Gastrocnemius medialis (tissue), 4 donors: ENCODE data around the gene S100PBP. TPM values are rescaled to one million over a fixed set of nuclear protein-coding genes. Genes with fewer than 3 reads are reported as not detected.
A peak's percentile ranks its signal among the peaks of the same experiment; 100 is the strongest.

Experiments
- ATAC-seq, 2 donors: fragments of 150-250 bp; one replicate each; pipeline ENCODE4 v1.9.1; 2016
- DNase-seq, 2 donors: peaks; one replicate each; pipeline ENCODE4 v3.0.0-alpha.2; 2019
- H3K27ac ChIP-seq, 4 donors: fragments of 200-600 bp; sonication (generic); 1 replicate in 1 of 4; 2 replicates in 3 of 4; pipeline ENCODE4 v1.5.1; 2016 to 2018; ENCODE audit warnings: mild to moderate bottlenecking in 2 of 4, moderate library complexity in 1 of 4
- H3K27me3 ChIP-seq, 3 donors: fragments of 200-600 bp; sonication (generic) in 2 of 3; 1 replicate in 1 of 3; 2 replicates in 2 of 3; pipeline versions ENCODE4 v1.5.1 to v1.6.0; 2016 to 2019; ENCODE audit warnings: mild to moderate bottlenecking in 1 of 3, moderate library complexity in 1 of 3
- H3K36me3 ChIP-seq, 2 donors: fragments of 200-600 bp; sonication (generic) in 1 of 2; one replicate each; pipeline ENCODE4 v1.5.1; 2017 to 2018
- H3K4me1 ChIP-seq, 2 donors: fragments of 200-600 bp; sonication (generic) in 1 of 2; one replicate each; pipeline ENCODE4 v1.5.1; 2016 to 2017; ENCODE audit warnings: mild to moderate bottlenecking in 2 of 2
- H3K4me3 ChIP-seq, 4 donors: fragments of 200-600 bp; sonication (generic) in 3 of 4; 1 replicate in 1 of 4; 2 replicates in 3 of 4; pipeline ENCODE4 v1.5.1; 2016 to 2019; ENCODE audit warnings: mild to moderate bottlenecking in 2 of 4
- H3K9me3 ChIP-seq, 3 donors: fragments of 200-600 bp; sonication (generic) in 2 of 3; 1 replicate in 1 of 3; 2 replicates in 2 of 3; pipeline ENCODE4 v1.5.1; 2016 to 2019
- POLR2A ChIP-seq, 2 donors: fragments of 450-650 bp; IDR thresholded peaks; one replicate each; pipeline ENCODE4 v1.6.1; 2017; ENCODE audit warnings: antibody characterized with exemption in 2 of 2, mild to moderate bottlenecking in 2 of 2, moderate library complexity in 2 of 2
- in situ Hi-C, 4 donors: fragments of 200-750 bp; cut with MboI; loops; one replicate each; pipeline versions ENCODE4 v1.15.0 to v1.8.0; 2017; ENCODE audit warnings: low sequenced_read_pairs in 4 of 4
- intact Hi-C: fragments of 100-400 bp; cut with DNase I; formaldehyde crosslinking; loops from one replicate; pipeline ENCODE4 v1.15.1; 2023; ENCODE audit warnings: low total_unique reads
- total RNA-seq, 4 donors: library from RNA; depleted of rRNA; stranded (reverse); fragments of >200 nt; gene quantifications; one replicate each; pipeline versions ENCODE4 v1.1.0 to v1.2.3, GENCODE V29; 2016
- TF ChIP-seq, protein P1 (sequence below), 5 experiments: fragments of 450-650 bp in 3 of 5; fragments of 200-600 bp in 2 of 5; sonication (generic) in 2 of 5; IDR thresholded peaks in 4 of 5; conservative IDR thresholded peaks in 1 of 5; 1 replicate in 4 of 5; 2 replicates in 1 of 5; pipeline ENCODE4 v1.5.1; 2016 to 2019; ENCODE audit warnings: antibody characterized with exemption in 5 of 5, mild to moderate bottlenecking in 3 of 5, moderate library complexity in 3 of 5

The S100PBP gene
- total RNA-seq, 4 donors from 2014 or later, result 4.9 to 11.5 (median 9.9) TPM

DNA sequence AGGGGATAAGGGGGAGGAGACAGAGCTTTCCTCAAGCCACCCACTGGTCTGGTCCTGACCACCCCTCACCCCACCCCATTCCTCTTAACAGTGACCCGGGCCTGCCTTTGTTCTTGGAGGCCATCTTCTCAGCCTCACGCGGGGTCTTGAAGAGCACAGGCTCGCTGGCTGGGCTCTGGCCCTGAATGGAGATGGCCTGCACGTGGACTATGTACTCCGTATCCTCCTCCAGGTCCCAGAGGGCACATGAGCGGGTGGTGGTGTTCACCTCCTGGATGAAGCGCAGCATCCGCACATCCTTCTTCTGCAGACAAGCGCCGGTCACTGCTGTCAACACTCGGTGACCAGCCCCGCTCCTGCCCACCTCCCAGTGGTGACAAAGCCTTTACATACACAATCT, 50.6 kb downstream of the S100PBP start:
- in situ Hi-C loops (no loop called here), intact Hi-C loops (no loop called here)
- ATAC-seq (no peak), DNase-seq (no peak)
- Histone ChIP-seq H3K4me3 (no peak overlapping the region), H3K9me3 (no peaks in the 10 kb centered on the region), H3K27me3 (no peaks in the 10 kb centered on the region), H3K36me3 (no peaks in the 10 kb centered on the region), H3K27ac (no peak overlapping the region), H3K4me1 (peaks cover 41 to 52% of the 10 kb centered on the region in 2 donors)
- TF ChIP-seq POLR2A (IDR thresholded peaks at IDR 0.05), result no peak
- TF ChIP-seq, protein P1, sequence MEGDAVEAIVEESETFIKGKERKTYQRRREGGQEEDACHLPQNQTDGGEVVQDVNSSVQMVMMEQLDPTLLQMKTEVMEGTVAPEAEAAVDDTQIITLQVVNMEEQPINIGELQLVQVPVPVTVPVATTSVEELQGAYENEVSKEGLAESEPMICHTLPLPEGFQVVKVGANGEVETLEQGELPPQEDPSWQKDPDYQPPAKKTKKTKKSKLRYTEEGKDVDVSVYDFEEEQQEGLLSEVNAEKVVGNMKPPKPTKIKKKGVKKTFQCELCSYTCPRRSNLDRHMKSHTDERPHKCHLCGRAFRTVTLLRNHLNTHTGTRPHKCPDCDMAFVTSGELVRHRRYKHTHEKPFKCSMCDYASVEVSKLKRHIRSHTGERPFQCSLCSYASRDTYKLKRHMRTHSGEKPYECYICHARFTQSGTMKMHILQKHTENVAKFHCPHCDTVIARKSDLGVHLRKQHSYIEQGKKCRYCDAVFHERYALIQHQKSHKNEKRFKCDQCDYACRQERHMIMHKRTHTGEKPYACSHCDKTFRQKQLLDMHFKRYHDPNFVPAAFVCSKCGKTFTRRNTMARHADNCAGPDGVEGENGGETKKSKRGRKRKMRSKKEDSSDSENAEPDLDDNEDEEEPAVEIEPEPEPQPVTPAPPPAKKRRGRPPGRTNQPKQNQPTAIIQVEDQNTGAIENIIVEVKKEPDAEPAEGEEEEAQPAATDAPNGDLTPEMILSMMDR (IDR thresholded peaks at IDR 0.05 in 4 of 5, conservative IDR thresholded peaks at IDR 0.05 in 1 of 5), result no peak

DNA sequence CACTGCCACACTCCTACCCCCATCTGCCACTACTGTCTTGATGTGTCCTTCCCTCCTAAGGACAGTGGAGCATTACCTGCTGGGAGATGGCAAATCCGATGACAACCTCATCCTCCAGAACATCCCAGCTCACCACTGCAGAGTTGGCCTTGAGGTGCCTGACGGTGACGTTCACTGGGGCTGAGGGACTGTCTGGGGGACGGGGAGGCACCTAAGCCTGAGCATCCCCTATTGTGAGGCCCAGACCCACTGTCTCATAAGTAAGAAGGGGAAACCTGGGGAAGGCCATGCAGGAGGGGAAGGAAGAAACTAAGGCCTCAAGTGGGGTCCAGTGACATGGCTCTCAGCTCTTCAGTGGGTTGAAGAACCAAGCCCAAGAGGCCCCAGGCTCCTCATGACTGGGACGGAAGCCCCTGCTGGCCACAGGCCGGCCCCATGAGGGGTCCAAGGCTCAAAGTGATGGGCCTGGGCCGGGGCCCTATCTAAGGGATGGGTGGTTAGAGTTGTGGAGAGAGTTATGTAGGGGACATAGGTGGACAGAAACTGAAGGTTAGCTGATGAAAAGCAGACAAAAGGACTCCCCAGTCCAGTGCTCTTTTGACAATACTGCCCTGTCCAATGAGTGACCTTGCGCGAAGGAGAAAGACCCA, 51.5 kb downstream of the S100PBP start:
- DNase-seq (no peak), ATAC-seq (no peak)
- H3K36me3 ChIP-seq, result no peaks in the 10 kb centered on the region
- no peak overlapping the region for H3K4me3 ChIP-seq
- H3K27ac ChIP-seq, result peak overlapping the region in 2 of 4 donors; percentile 74 to 83
- peaks cover 33 to 52% of the 10 kb centered on the region in 2 donors for H3K4me1 ChIP-seq
- H3K27me3 ChIP-seq, result no peaks in the 10 kb centered on the region
- in situ Hi-C loops, result no loop called here
- no peaks in the 10 kb centered on the region for H3K9me3 ChIP-seq
- no peak for TF ChIP-seq POLR2A (IDR thresholded peaks at IDR 0.05)
- TF ChIP-seq, protein P1 (IDR thresholded peaks at IDR 0.05 in 4 of 5, conservative IDR thresholded peaks at IDR 0.05 in 1 of 5), result no peak
- intact Hi-C loops, result no loop called here

DNA sequence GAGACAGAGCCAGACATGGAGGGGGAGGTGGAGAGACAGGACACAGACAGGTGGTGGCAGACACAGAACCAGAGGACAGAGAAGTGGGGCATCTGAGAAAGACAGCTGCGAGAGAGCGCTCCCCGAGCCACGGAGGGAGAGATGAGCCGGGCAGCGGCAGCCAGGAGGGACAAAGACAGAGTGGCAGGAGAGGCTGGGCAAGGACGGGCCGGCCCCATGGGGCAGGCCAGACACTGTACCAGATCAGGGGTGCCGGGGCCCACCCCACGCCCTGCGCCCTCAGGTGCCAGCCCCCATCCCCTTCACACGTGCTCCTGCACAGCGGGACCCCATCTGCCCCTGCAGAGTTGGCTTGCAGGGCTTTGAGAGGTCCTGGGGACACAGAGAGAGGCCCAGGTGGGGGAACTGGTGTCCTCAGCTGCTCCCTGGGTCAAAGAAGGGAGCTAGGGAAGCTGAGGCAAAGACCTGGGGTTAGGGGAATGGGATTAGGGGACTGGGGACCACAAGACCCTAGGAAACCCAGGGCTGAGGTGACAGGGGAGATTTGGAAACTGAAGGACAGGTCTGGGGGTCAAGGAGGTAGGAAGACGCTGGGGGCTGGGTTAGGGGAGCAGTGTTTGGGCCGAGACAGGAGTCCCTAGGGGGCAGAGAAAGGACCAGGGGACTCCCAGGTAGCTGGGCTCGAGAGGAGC, 52.6 kb downstream of the S100PBP start:
- intact Hi-C loops, result no loop called here
- no peaks in the 10 kb centered on the region for H3K9me3 ChIP-seq
- TF ChIP-seq, protein P1 (IDR thresholded peaks at IDR 0.05 in 4 of 5, conservative IDR thresholded peaks at IDR 0.05 in 1 of 5), result no peak
- TF ChIP-seq POLR2A (IDR thresholded peaks at IDR 0.05), result no peak
- peaks cover 22 to 42% of the 10 kb centered on the region in 2 donors for H3K4me1 ChIP-seq
- in situ Hi-C loops, result no loop called here
- H3K27ac ChIP-seq, result peak overlapping the region; percentile 46 to 83 (median 70)
- peak overlapping the region; percentile 15 to 55 (median 49) for H3K4me3 ChIP-seq
- ATAC-seq (peak; percentile 14 to 32), DNase-seq (peak in 1 of 2 donors; percentile 11)
- no peaks in the 10 kb centered on the region for H3K27me3 ChIP-seq
- no peaks in the 10 kb centered on the region for H3K36me3 ChIP-seq

DNA sequence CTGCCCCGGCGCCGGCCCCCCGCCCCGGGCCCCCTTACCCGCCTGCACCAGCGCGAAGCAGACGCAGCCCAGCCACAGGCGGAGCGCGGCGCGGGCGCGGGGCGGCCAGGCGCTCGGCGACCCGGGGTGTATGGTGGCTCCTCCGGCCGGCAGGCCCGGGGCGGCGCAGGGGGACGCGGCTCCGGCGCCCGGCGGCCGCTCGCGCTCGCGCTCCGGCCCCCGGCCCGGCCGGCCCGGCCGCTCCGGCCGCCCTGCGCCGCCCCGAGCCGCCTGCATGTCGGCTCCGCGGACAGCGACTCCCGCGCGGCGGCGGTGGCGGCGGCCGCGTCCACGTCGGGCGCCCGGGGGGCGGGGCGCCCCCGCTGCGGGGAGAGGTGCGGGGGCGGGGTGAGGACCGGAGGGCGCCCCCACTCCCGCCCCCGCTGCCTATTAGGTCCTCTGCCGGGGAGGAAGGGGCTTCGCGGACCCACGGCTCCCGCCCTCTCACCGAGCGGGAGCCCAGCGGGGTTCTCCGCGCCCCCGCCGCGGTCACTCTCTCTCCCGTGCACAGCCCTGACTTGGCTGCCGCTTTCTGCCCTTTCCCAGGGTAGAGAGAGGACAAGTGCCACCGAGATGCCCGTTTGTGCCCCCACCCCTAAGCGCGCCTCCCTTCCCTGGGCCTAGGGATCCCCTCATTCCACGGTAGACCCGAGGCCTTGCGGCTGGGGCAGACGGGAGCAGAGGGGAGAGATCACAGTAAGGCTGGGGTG, 53.3 kb downstream of the S100PBP start, which contains the start of gene FNDC5:
TSS of gene FNDC5 (minus strand) at position 298 of the 749 bp plus-strand sequence.
- H3K4me3 ChIP-seq, result peak within 1 kb of the TSS; percentile 55 to 66 (median 56)
- intact Hi-C loops (no loop called here), in situ Hi-C loops (no loop called here)
- TF ChIP-seq, protein P1 (IDR thresholded peaks at IDR 0.05 in 4 of 5, conservative IDR thresholded peaks at IDR 0.05 in 1 of 5), result no peak
- TF ChIP-seq POLR2A (IDR thresholded peaks at IDR 0.05), result no peak
- H3K27ac ChIP-seq, result peak within 1 kb of the TSS; percentile 46 to 83 (median 70)
- ATAC-seq, result peak; percentile 38 to 51
- H3K36me3 ChIP-seq, result no peaks in the 10 kb centered on the region
- H3K27me3 ChIP-seq, result no peaks in the 10 kb centered on the region
- H3K9me3 ChIP-seq, result no peaks in the 10 kb centered on the region
- peaks cover 15 to 35% of the 10 kb centered on the region in 2 donors for H3K4me1 ChIP-seq
- no peak for DNase-seq
